K562 (cell line): ENCODE measurements around the gene COX14. TPM values are rescaled to one million over a fixed set of nuclear protein-coding genes. Genes with fewer than 3 reads are reported as not detected.

Source experiments
- ATAC-seq: fragments of 200-7000 bp; cut with Tn5 transposase; 3 replicates; pipeline ENCODE4 v1.9.1; 2020; ENCODE audit warnings: moderate library complexity
- BruUV-seq: library from RNA; stranded (reverse); fragments of 400-500 nt; replicated peaks from 2 replicates; lab custom pipeline; 2021; lab: Mats Ljungman, UMichigan
- CTCF ChIA-PET: fragments of 300-600 bp; formaldehyde crosslinking; extraction: SDS; loops from one replicate; lab custom pipeline; 2021; ENCODE audit warnings: low intra/inter-chr PET ratio; lab: Yijun Ruan, JAX
- POLR2A ChIA-PET: fragments of 300-600, 350-650 bp; sonication (Branson Sonifier 250); formaldehyde crosslinking; extraction: SDS; loops from one replicate; lab custom pipeline; 2021; ENCODE audit warnings: antibody characterized with exemption, inconsistent platforms; lab: Yijun Ruan, JAX
- DNase-seq, 4 experiments: peaks; one replicate each; pipeline versions ENCODE4 v3.0.0 to v3.0.0-alpha.2; 2011 to 2018; ENCODE audit warnings: low spot score in 3 of 4, mixed read lengths in 3 of 4; ENCODE audit errors: extremely low read depth in 1 of 4
- FAIRE-seq: peaks from 2 replicates; lab custom pipeline; 2011; peaks lifted over from hg19 to GRCh38; lab: Jason Lieb, UNC
- H2AFZ ChIP-seq: 2 replicates; pipeline ENCODE4 v1.6.0; 2011; ENCODE audit warnings: low read depth, low read length, control low read depth, inconsistent platforms
- H3K27ac ChIP-seq: fragments of 200-600 bp; 3 replicates; pipeline ENCODE4 v1.8.0; 2011; ENCODE audit warnings: low read depth, mild to moderate bottlenecking, control low read depth, inconsistent platforms, low read length, moderate library complexity, mixed read lengths; ENCODE audit errors: extremely low read depth
- H3K27me3 ChIP-seq, 2 experiments: fragments of 300-600 bp in 1 of 2; 2 replicates in 1 of 2; 3 replicates in 1 of 2; pipeline versions ENCODE4 v1.6.0 to v1.8.0; 2011; ENCODE audit warnings: inconsistent platforms in 2 of 2, low read length in 2 of 2, mild to moderate bottlenecking in 1 of 2, mixed read lengths in 1 of 2, moderate library complexity in 1 of 2; ENCODE audit not compliant: control insufficient read depth in 2 of 2, insufficient read depth in 2 of 2
- H3K36me3 ChIP-seq: fragments of 300-600 bp; 3 replicates; pipeline ENCODE4 v1.8.0; 2011; ENCODE audit warnings: mild to moderate bottlenecking, low read length, inconsistent platforms; ENCODE audit not compliant: control insufficient read depth, insufficient read depth
- H3K4me1 ChIP-seq, 2 experiments: fragments of 200-600 bp in 1 of 2; replicated peaks in 1 of 2; 2 replicates in 1 of 2; 3 replicates in 1 of 2; pipeline versions ENCODE4 v1.5.1 to v1.8.0; 2011; ENCODE audit warnings: inconsistent platforms in 2 of 2, low read length in 2 of 2, mild to moderate bottlenecking in 1 of 2, mixed read lengths in 1 of 2, moderate library complexity in 1 of 2; ENCODE audit not compliant: control insufficient read depth in 2 of 2, insufficient read depth in 2 of 2
- H3K4me2 ChIP-seq: 2 replicates; pipeline ENCODE4 v1.6.1; 2011; ENCODE audit warnings: low read length, control low read depth, inconsistent platforms, mixed read lengths; ENCODE audit not compliant: insufficient read depth
- H3K4me3 ChIP-seq: fragments of 200-600 bp; sonication (generic), shearing (Covaris generic); 2 replicates; pipeline ENCODE4 v1.5.1; 2016; ENCODE audit warnings: control low read depth, inconsistent platforms
- H3K79me2 ChIP-seq: fragments of 200-600 bp; 3 replicates; pipeline ENCODE4 v1.8.0; 2011; ENCODE audit warnings: low read length, inconsistent platforms; ENCODE audit not compliant: control insufficient read depth, insufficient read depth
- H3K9ac ChIP-seq, 2 experiments: 2 replicates each; pipeline versions ENCODE4 v1.6.0 to v1.6.1; 2011; ENCODE audit warnings: low read depth in 2 of 2, low read length in 2 of 2, control low read depth in 1 of 2, inconsistent platforms in 1 of 2, mild to moderate bottlenecking in 1 of 2, mixed read lengths in 1 of 2; ENCODE audit not compliant: insufficient read depth in 1 of 2
- H3K9me1 ChIP-seq: one replicate; pipeline ENCODE4 v1.6.0; 2011; ENCODE audit warnings: inconsistent platforms, mild to moderate bottlenecking, low read length, moderate library complexity; ENCODE audit not compliant: control insufficient read depth, insufficient read depth
- H3K9me3 ChIP-seq: replicated peaks from 2 replicates; pipeline ENCODE4 v1.5.1; 2011; ENCODE audit warnings: low read depth, low read length, inconsistent platforms; ENCODE audit not compliant: control insufficient read depth, insufficient read depth
- H4K20me1 ChIP-seq: replicated peaks from 2 replicates; pipeline ENCODE4 v1.6.1; 2011; ENCODE audit warnings: low read length, inconsistent platforms, mixed read lengths; ENCODE audit not compliant: control insufficient read depth, insufficient read depth
- CCNT2 ChIP-seq: IDR thresholded peaks from 2 replicates; pipeline ENCODE4 v1.6.1; 2011; ENCODE audit warnings: borderline replicate concordance, low read depth, mild to moderate bottlenecking, moderate library complexity, mixed read lengths, low read length; ENCODE audit not compliant: insufficient read length; ENCODE audit errors: extremely low read depth
- E4F1 ChIP-seq: fragments of 250-450 bp; sonication (Bioruptor Pico); IDR thresholded peaks from 2 replicates; pipeline ENCODE4 v1.5.0; 2021; ENCODE audit warnings: mild to moderate bottlenecking, borderline replicate concordance
- IRF2 ChIP-seq: sonication (generic); formaldehyde crosslinking; IDR thresholded peaks from 2 replicates; pipeline ENCODE4 v1.8.1; 2022; ENCODE audit warnings: mild to moderate bottlenecking, missing genetic modification reagents
- MTF1 ChIP-seq: fragments of 250-450 bp; sonication (Bioruptor Pico); IDR thresholded peaks from 2 replicates; pipeline ENCODE4 v1.9.0; 2021; ENCODE audit warnings: moderate library complexity, mild to moderate bottlenecking, inconsistent platforms, borderline replicate concordance
- RCOR1 ChIP-seq, 2 experiments: IDR thresholded peaks; 2 replicates each; pipeline ENCODE4 v1.6.1; 2012; ENCODE audit warnings: low read depth in 2 of 2, low read length in 2 of 2, borderline replicate concordance in 1 of 2, improper control_type of control experiment in 1 of 2
- RFX1 ChIP-seq: fragments of 450-650 bp; IDR thresholded peaks from 2 replicates; pipeline ENCODE4 v1.6.1; 2016; ENCODE audit warnings: mild to moderate bottlenecking, moderate library complexity
- TCF3 ChIP-seq: sonication (generic); formaldehyde crosslinking; IDR thresholded peaks from 2 replicates; pipeline ENCODE4 v1.4.0; 2020; ENCODE audit warnings: mild to moderate bottlenecking, missing genetic modification reagents
- ZBTB43 ChIP-seq: sonication (generic); formaldehyde crosslinking; IDR thresholded peaks from 2 replicates; pipeline ENCODE4 v1.8.0; 2023; ENCODE audit warnings: mild to moderate bottlenecking, missing genetic modification reagents
- ZNF695 ChIP-seq: fragments of 450-650 bp; formaldehyde crosslinking; IDR thresholded peaks from 2 replicates; pipeline ENCODE4 v1.4.0; 2020; ENCODE audit warnings: mild to moderate bottlenecking, moderate library complexity
- WGBS: fragments of 100-300 bp; shearing (Covaris generic); methylation state at CpG from one replicate; pipeline ENCODE4 v1.1.6; 2016; ENCODE audit warnings: low coverage, mixed read lengths; ENCODE audit not compliant: insufficient coverage; ENCODE audit errors: missing lambda C conversion rate; 5-methylcytosine and 5-hydroxymethylcytosine counted together
- in situ Hi-C: fragments of 300-500 bp; cut with MboI; formaldehyde crosslinking; loops from 4 replicates; pipeline ENCODE4 v1.15.0; 2018; ENCODE audit warnings: inconsistent platforms, mixed read lengths
- intact Hi-C: fragments of 100-400 bp; cut with micrococcal nuclease; formaldehyde crosslinking; loops from 2 replicates; pipeline ENCODE4 v1.14.2; 2022
- polyA plus RNA-seq, 8 experiments: library from polyadenylated mRNA; depleted of rRNA in 4 of 8; stranded (reverse) in 5 of 8; unstranded in 3 of 8; fragments of >200 nt; fragmentation: Nextera tagmentation in 2 of 8; fragmentation: Illumina TruSeq in 1 of 8; extraction: Ambion mirVana in 2 of 8; extraction: Trizol in 1 of 8; gene quantifications; 2 replicates each; pipeline versions ENCODE4 v1.2.1 to v1.2.3, GENCODE V29; 2011 to 2014; ENCODE audit warnings: inconsistent platforms in 1 of 8, missing spikeins in 1 of 8
- total RNA-seq, 7 experiments: library from RNA; depleted of rRNA in 6 of 7; stranded (reverse); fragments of >200 nt in 6 of 7; fragmentation: Illumina TruSeq in 2 of 7; extraction: Trizol in 2 of 7; gene quantifications; 2 replicates each; pipeline versions ENCODE4 v1.2.1 to v1.2.3, GENCODE V29; 2011 to 2021; ENCODE audit warnings: low replicate concordance in 1 of 7
- TF ChIP-seq, protein P1 (sequence below): sonication (generic); formaldehyde crosslinking; IDR thresholded peaks from 2 replicates; pipeline ENCODE4 v1.8.0; 2022; ENCODE audit warnings: mild to moderate bottlenecking, missing genetic modification reagents, borderline replicate concordance
- TF ChIP-seq, protein P2 (sequence below): sonication (generic); formaldehyde crosslinking; IDR thresholded peaks from 2 replicates; pipeline ENCODE4 v1.8.0; 2022; ENCODE audit warnings: mild to moderate bottlenecking, missing genetic modification reagents
- TF ChIP-seq, protein P3 (sequence below): sonication (generic); formaldehyde crosslinking; IDR thresholded peaks from 2 replicates; pipeline ENCODE4 v1.8.1; 2022; ENCODE audit warnings: missing genetic modification reagents

COX14 gene
- total and polyA plus RNA-seq, 9 of the 15 experiments (the other 6 are each of a cell fraction or from before 2014, with no cell fraction given), result 44.4 to 269 (median 53.4) TPM

GRCh38 chr12:50105913-50106450 lies 6.1 kb upstream of the COX14 start (continued):
- TF ChIP-seq RFX1 (no peak), ZBTB43 (CRISPR knock-in tag) (no peak)
- TF ChIP-seq, protein P1, sequence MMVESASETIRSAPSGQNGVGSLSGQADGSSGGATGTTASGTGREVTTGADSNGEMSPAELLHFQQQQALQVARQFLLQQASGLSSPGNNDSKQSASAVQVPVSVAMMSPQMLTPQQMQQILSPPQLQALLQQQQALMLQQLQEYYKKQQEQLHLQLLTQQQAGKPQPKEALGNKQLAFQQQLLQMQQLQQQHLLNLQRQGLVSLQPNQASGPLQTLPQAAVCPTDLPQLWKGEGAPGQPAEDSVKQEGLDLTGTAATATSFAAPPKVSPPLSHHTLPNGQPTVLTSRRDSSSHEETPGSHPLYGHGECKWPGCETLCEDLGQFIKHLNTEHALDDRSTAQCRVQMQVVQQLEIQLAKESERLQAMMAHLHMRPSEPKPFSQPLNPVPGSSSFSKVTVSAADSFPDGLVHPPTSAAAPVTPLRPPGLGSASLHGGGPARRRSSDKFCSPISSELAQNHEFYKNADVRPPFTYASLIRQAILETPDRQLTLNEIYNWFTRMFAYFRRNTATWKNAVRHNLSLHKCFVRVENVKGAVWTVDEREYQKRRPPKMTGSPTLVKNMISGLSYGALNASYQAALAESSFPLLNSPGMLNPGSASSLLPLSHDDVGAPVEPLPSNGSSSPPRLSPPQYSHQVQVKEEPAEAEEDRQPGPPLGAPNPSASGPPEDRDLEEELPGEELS (CRISPR knock-in tag), result no peak

DNA sequence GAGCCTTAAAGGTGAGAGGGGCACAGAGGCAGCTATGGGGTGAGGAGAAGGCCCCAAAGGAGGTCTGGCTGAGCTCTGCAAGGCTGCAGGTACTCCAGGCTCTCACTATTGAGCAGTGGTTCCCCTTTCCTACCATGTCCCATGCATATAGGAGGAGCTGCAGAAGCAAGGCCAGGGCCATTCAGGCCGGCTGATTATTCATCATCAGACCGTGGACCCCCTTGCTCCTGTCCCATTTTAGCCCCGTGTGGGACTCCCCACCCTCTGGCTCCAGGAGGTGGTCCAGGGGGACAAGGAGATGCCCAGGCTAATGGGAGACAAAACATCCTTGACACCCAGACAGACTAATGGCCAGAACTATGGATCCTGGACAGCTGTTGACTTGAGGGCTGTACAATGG lies 5.1 kb upstream of the COX14 start:
- WGBS, result 5% methylated on average over 3 of the region's 3 CpGs
- H4K20me1 ChIP-seq, result no peaks in the 10 kb centered on the region
- no peaks in the 10 kb centered on the region for H3K27me3 ChIP-seq
- FAIRE-seq, result no peak
- H3K4me1 ChIP-seq, result peaks cover 41 to 44% of the 10 kb centered on the region in 2 experiments
- intact Hi-C loops, result no loop called here
- H3K9ac ChIP-seq, result no peak overlapping the region
- H3K27ac ChIP-seq, result no peak overlapping the region
- no peak for DNase-seq
- ATAC-seq, result no peak
- H3K9me1 ChIP-seq, result no peaks in the 10 kb centered on the region
- POLR2A ChIA-PET, result no interaction called here
- in situ Hi-C loops, result no loop called here
- H3K79me2 ChIP-seq, result no peaks in the 10 kb centered on the region
- no peaks in the 10 kb centered on the region for H3K9me3 ChIP-seq
- CTCF ChIA-PET, result no interaction called here
- H3K4me2 ChIP-seq, result no peak overlapping the region
- H2AFZ ChIP-seq, result no peak overlapping the region
- no peak overlapping the region for H3K4me3 ChIP-seq
- peaks cover 2% of the 10 kb centered on the region; the same call in 1 of the 3 replicates for H3K36me3 ChIP-seq
- no TSS peak for BruUV-seq
- TF ChIP-seq E4F1 (CRISPR knock-in tag), result no peak
- no peak for TF ChIP-seq TCF3 (CRISPR knock-in tag)
- TF ChIP-seq, protein P2, sequence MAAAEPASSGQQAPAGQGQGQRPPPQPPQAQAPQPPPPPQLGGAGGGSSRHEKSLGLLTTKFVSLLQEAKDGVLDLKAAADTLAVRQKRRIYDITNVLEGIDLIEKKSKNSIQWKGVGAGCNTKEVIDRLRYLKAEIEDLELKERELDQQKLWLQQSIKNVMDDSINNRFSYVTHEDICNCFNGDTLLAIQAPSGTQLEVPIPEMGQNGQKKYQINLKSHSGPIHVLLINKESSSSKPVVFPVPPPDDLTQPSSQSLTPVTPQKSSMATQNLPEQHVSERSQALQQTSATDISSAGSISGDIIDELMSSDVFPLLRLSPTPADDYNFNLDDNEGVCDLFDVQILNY (CRISPR knock-in tag), result no peak
- no peak for TF ChIP-seq IRF2 (CRISPR knock-in tag)
- TF ChIP-seq, protein P3, sequence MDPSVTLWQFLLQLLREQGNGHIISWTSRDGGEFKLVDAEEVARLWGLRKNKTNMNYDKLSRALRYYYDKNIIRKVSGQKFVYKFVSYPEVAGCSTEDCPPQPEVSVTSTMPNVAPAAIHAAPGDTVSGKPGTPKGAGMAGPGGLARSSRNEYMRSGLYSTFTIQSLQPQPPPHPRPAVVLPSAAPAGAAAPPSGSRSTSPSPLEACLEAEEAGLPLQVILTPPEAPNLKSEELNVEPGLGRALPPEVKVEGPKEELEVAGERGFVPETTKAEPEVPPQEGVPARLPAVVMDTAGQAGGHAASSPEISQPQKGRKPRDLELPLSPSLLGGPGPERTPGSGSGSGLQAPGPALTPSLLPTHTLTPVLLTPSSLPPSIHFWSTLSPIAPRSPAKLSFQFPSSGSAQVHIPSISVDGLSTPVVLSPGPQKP (CRISPR knock-in tag), result no peak
- no peak for TF ChIP-seq CCNT2
- no peak for TF ChIP-seq ZNF695 (CRISPR knock-in tag)
- no peak for TF ChIP-seq MTF1
- no peak for TF ChIP-seq RCOR1 (IDR thresholded peaks at IDR 0.05; ENCODE audit: borderline replicate concordance in 1 of 2, low read depth in 2 of 2, low read length in 2 of 2)
